Central memory CD8-positive, alpha-beta T cell (primary cell): Measurements from ENCODE around the gene MAN2A1.
A peak's percentile ranks its signal among the peaks of the same experiment; 100 is the strongest.

Experiments
- ATAC-seq: fragments of 150-1000 bp; cut with Tn5 transposase; replicated peaks from 2 replicates; pipeline ENCODE4 v1.10.0; 2022; ENCODE audit warnings: mild to moderate bottlenecking, moderate FRiP score, moderate number of reproducible peaks; ENCODE audit not compliant: poor library complexity, severe bottlenecking; ENCODE audit errors: extremely low read depth
- DNase-seq, 2 donors: peaks; one replicate each; pipeline ENCODE4 v3.0.0; 2021; ENCODE audit warnings: low spot score in 2 of 2
- H3K27ac Mint-ChIP-seq: one replicate; pipeline ENCODE4 v1.8.0; 2022; ENCODE audit warnings: low read depth, mild to moderate bottlenecking, moderate library complexity, mixed read lengths
- H3K27me3 Mint-ChIP-seq: one replicate; pipeline ENCODE4 v1.8.0; 2022; ENCODE audit warnings: mixed read lengths
- H3K36me3 Mint-ChIP-seq: one replicate; pipeline ENCODE4 v1.8.0; 2022; ENCODE audit warnings: mild to moderate bottlenecking, moderate library complexity, mixed read lengths; ENCODE audit not compliant: insufficient read depth
- H3K4me1 Mint-ChIP-seq: one replicate; pipeline ENCODE4 v1.8.0; 2022; ENCODE audit warnings: mixed read lengths
- H3K4me3 Mint-ChIP-seq: one replicate; pipeline ENCODE4 v1.8.0; 2022; ENCODE audit warnings: mild to moderate bottlenecking, moderate library complexity, mixed read lengths
- H3K9me3 Mint-ChIP-seq: one replicate; pipeline ENCODE4 v1.8.0; 2022; ENCODE audit warnings: mixed read lengths

MAN2A1 gene

DNA sequence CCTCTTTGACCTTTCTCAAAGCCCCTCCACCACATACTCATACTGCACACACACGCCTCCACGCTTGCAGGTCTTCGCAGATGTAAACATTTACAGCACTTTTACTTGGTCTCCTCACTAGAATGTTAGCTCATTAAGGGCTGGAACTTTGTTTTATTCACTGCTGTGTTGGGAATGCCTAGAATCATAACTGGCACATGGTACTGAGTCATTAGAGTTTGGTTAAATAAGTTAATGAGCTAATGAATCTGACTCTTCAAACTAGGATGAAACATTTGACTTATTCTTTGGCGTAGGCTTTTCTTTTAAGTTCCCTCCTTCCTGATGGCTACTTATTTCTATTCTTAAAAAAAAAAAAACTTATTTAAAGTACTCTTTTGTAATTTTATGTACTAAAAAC is 28.9 kb downstream of the MAN2A1 start:
- H3K36me3 Mint-ChIP-seq = peaks cover 36% of the 10 kb centered on the region

GRCh38 chr5:109719978-109720377 is 30.3 kb downstream of the MAN2A1 start:
- no peak for DNase-seq
- H3K4me1 Mint-ChIP-seq = peaks cover 39% of the 10 kb centered on the region
- ATAC-seq = no peak
- H3K36me3 Mint-ChIP-seq = peaks cover 35% of the 10 kb centered on the region
- no peaks in the 10 kb centered on the region for H3K9me3 Mint-ChIP-seq
- H3K4me3 Mint-ChIP-seq = no peak overlapping the region
- no peak overlapping the region for H3K27ac Mint-ChIP-seq
- H3K27me3 Mint-ChIP-seq = no peaks in the 10 kb centered on the region

More for the DNA sequence above, 28.9 kb downstream of the MAN2A1 start:
- no peaks in the 10 kb centered on the region for H3K9me3 Mint-ChIP-seq
- ATAC-seq = no peak
- H3K4me1 Mint-ChIP-seq = peaks cover 42% of the 10 kb centered on the region
- DNase-seq = no peak
- no peaks in the 10 kb centered on the region for H3K27me3 Mint-ChIP-seq
- H3K27ac Mint-ChIP-seq = no peak overlapping the region
- H3K4me3 Mint-ChIP-seq = no peak overlapping the region

GRCh38 chr5:109721741-109722140 is 32.0 kb downstream of the MAN2A1 start:
- H3K9me3 Mint-ChIP-seq = no peaks in the 10 kb centered on the region
- H3K27ac Mint-ChIP-seq = peak overlapping the region; percentile 3
- DNase-seq = no peak
- peaks cover 44% of the 10 kb centered on the region for H3K4me1 Mint-ChIP-seq
- ATAC-seq = no peak
- H3K27me3 Mint-ChIP-seq = no peaks in the 10 kb centered on the region
- H3K4me3 Mint-ChIP-seq = no peak overlapping the region
- H3K36me3 Mint-ChIP-seq = peaks cover 27% of the 10 kb centered on the region

DNA sequence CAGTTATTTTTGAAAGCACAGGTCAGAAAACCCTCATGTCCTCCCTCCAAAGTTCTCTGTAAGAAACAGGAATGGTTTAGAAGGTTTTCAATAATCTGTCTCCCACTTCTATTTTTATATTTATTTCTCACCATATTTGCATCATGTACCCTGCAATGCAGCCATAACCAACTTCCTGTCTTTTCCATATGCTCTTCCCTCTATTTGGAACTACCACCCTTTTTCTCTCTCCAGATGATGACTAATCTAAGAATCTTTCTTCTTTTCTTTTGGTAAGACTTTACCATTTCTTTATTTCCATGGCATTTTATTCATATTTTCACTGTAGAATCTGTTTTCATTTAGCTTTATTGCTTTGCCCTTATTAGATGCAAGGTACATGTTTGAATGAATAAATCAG is 33.9 kb downstream of the MAN2A1 start:
- Mint-ChIP-seq H3K36me3 (peaks cover 18% of the 10 kb centered on the region), H3K27me3 (no peaks in the 10 kb centered on the region), H3K4me3 (no peak overlapping the region), H3K27ac (peak overlapping the region; percentile 50), H3K9me3 (no peaks in the 10 kb centered on the region), H3K4me1 (peaks cover 46% of the 10 kb centered on the region)
- ATAC-seq = no peak
- DNase-seq = no peak

GRCh38 chr5:109725135-109725534 is 35.4 kb downstream of the MAN2A1 start:
- H3K27ac Mint-ChIP-seq = no peak overlapping the region
- no peak for DNase-seq
- no peak overlapping the region for H3K4me3 Mint-ChIP-seq
- no peak for ATAC-seq
- H3K9me3 Mint-ChIP-seq = no peaks in the 10 kb centered on the region
- peaks cover 18% of the 10 kb centered on the region for H3K36me3 Mint-ChIP-seq
- H3K4me1 Mint-ChIP-seq = peaks cover 44% of the 10 kb centered on the region
- H3K27me3 Mint-ChIP-seq = no peaks in the 10 kb centered on the region

DNA sequence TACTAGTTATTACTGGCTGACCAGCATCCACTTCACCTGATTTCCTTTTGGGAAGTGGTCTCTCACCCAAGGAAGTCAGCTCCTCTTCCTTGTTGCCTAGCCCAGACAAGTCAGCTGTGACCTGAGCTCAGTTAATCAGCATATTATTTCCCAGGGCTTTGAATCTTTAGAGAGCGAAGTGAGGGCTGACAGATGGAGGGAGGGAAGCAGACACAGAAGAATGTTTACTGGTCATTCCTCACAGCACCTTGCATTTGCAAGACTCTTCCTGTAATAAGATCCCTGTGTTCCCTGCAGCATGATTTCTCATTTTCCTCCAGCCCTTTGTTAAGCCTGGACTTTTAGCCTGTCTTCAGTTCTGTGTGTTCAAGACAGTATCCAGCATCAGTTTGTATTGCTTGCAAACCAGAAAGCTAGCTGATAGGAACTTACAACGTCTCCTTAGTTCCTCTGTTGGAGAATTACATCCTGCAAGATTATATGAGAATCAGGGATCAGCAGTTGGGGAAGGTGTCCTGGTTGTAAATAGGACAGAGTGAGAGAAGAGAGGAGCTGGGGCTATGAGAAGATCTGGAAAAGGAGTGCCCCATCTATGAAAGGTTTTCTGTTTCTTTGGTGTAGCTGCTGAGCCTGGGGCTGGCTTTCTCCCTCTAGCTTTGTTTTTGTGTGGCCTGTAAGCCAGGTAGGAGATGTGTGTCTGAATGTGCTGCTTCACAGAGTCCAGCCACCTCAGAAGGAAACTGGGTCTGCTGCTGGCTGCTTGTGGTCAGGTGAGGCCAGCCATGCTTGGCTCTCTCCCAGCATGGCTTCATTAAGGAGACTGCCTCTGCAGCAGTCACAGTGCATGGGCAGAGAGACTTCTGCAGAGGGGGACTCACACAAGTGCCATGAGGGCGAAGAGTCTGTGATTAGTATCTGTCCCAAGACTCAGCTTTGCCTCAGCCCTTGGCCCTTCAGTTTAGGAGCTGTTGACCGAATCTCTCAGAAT is 50.3 kb downstream of the MAN2A1 start:
- no peak for DNase-seq
- Mint-ChIP-seq H3K9me3 (no peaks in the 10 kb centered on the region), H3K4me3 (no peak overlapping the region), H3K27me3 (no peaks in the 10 kb centered on the region), H3K4me1 (peaks cover 55% of the 10 kb centered on the region), H3K36me3 (peaks cover 18% of the 10 kb centered on the region), H3K27ac (no peak overlapping the region)
- ATAC-seq = no peak

- Mint-ChIP-seq H3K27ac (no peak overlapping the region), H3K4me3 (no peak overlapping the region), H3K27me3 (no peaks in the 10 kb centered on the region), H3K9me3 (no peaks in the 10 kb centered on the region), H3K36me3 (peaks cover 16% of the 10 kb centered on the region), H3K4me1 (peaks cover 55% of the 10 kb centered on the region)
- ATAC-seq = no peak
- no peak for DNase-seq
These were observed 51.2 kb downstream of the MAN2A1 start for GRCh38 chr5:109740966-109741365.

DNA sequence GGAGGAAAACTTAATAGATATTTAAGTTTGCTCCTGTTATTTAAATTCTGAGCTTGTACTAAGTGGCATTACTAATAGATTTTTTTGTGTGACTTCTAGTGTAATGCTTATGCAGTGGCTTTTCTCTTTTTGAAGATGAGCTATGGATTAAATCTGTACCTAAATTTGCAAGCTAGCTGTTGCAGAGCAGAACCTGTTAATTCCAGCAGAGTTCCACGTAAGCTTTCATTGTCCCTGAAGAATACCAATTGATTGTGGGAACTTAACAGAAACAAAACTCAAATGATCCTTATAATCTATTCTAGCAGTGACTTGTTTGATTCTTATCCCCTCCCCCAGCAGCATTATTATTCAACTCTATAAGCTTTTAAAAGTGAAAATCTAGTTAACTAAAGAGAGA is 51.7 kb downstream of the MAN2A1 start:
- peaks cover 13% of the 10 kb centered on the region for H3K36me3 Mint-ChIP-seq
- no peak overlapping the region for H3K4me3 Mint-ChIP-seq
- DNase-seq = no peak
- no peaks in the 10 kb centered on the region for H3K9me3 Mint-ChIP-seq
- no peaks in the 10 kb centered on the region for H3K27me3 Mint-ChIP-seq
- H3K27ac Mint-ChIP-seq = no peak overlapping the region
- ATAC-seq = no peak
- H3K4me1 Mint-ChIP-seq = peaks cover 59% of the 10 kb centered on the region

DNA sequence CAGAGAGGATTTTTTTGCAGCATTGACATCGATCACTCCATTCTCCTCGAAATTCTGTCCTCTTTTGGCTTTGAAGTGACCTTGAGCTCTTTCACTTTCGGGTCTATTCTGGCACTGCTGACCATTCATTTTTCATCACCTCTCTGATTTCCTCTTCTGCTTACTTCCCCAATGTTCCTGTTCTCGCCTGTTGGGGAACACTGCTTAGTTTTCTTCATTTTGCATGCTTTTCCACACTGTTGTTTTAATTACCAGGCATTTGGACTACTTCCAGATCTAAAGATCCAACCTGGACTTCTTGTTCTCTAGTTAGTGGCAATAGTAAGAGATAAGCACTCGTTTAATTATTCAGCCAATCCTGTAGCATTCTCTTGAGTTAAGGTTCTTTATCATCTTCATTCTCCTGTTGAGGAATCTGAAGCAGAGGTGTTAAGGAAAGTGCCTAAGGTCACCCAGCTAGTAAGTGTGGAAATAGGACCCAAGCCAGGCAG is 53.4 kb downstream of the MAN2A1 start:
- Mint-ChIP-seq H3K27me3 (no peaks in the 10 kb centered on the region), H3K4me3 (no peak overlapping the region), H3K9me3 (no peaks in the 10 kb centered on the region), H3K36me3 (peaks cover 11% of the 10 kb centered on the region), H3K4me1 (peaks cover 59% of the 10 kb centered on the region), H3K27ac (no peak overlapping the region)
- DNase-seq = no peak
- no peak for ATAC-seq

GRCh38 chr5:109743770-109744212 is 54.1 kb downstream of the MAN2A1 start:
- Mint-ChIP-seq H3K36me3 (peaks cover 10% of the 10 kb centered on the region), H3K27ac (no peak overlapping the region), H3K9me3 (no peaks in the 10 kb centered on the region), H3K4me1 (peaks cover 62% of the 10 kb centered on the region), H3K27me3 (no peaks in the 10 kb centered on the region), H3K4me3 (no peak overlapping the region)
- no peak for ATAC-seq
- no peak for DNase-seq

- Mint-ChIP-seq H3K27ac (no peak overlapping the region), H3K36me3 (peaks cover 10% of the 10 kb centered on the region), H3K9me3 (no peaks in the 10 kb centered on the region), H3K4me3 (no peak overlapping the region), H3K4me1 (peaks cover 59% of the 10 kb centered on the region), H3K27me3 (no peaks in the 10 kb centered on the region)
- no peak for DNase-seq
- no peak for ATAC-seq
These were observed 54.5 kb downstream of the MAN2A1 start for GRCh38 chr5:109744261-109744660.

- Mint-ChIP-seq H3K36me3 (peaks cover 6% of the 10 kb centered on the region), H3K27me3 (no peaks in the 10 kb centered on the region), H3K9me3 (no peaks in the 10 kb centered on the region), H3K4me3 (no peak overlapping the region), H3K27ac (no peak overlapping the region), H3K4me1 (peaks cover 54% of the 10 kb centered on the region)
- DNase-seq = no peak
- ATAC-seq = no peak
These were observed 58.8 kb downstream of the MAN2A1 start for GRCh38 chr5:109748546-109748945.

GRCh38 chr5:109750463-109750862 is 60.7 kb downstream of the MAN2A1 start:
- Mint-ChIP-seq H3K9me3 (no peaks in the 10 kb centered on the region), H3K4me3 (no peak overlapping the region), H3K4me1 (peaks cover 51% of the 10 kb centered on the region), H3K27me3 (no peaks in the 10 kb centered on the region), H3K36me3 (peaks cover 4% of the 10 kb centered on the region), H3K27ac (peak overlapping the region; percentile 60)
- ATAC-seq (no peak), DNase-seq (no peak)
